ES-I3 (cell line): ENCODE data around the gene MATCAP1.

Experiments
- H3K36me3 ChIP-seq: 2 replicates; pipeline ENCODE4 v1.6.1; 2013; ENCODE audit warnings: mild to moderate bottlenecking, low read length, control low read depth, moderate library complexity; ENCODE audit not compliant: insufficient read depth
- H3K4me1 ChIP-seq: 2 replicates; pipeline ENCODE4 v1.6.1; 2013; ENCODE audit warnings: mild to moderate bottlenecking, control low read depth, low read length; ENCODE audit not compliant: insufficient read depth
- H3K9ac ChIP-seq: 2 replicates; pipeline ENCODE4 v1.6.1; 2013; ENCODE audit warnings: low read depth, mild to moderate bottlenecking, low read length, moderate library complexity
- H3K9me3 ChIP-seq: 2 replicates; pipeline ENCODE4 v1.6.1; 2013; ENCODE audit warnings: mild to moderate bottlenecking, low read length, moderate library complexity; ENCODE audit not compliant: control insufficient read depth, insufficient read depth

MATCAP1 gene

DNA sequence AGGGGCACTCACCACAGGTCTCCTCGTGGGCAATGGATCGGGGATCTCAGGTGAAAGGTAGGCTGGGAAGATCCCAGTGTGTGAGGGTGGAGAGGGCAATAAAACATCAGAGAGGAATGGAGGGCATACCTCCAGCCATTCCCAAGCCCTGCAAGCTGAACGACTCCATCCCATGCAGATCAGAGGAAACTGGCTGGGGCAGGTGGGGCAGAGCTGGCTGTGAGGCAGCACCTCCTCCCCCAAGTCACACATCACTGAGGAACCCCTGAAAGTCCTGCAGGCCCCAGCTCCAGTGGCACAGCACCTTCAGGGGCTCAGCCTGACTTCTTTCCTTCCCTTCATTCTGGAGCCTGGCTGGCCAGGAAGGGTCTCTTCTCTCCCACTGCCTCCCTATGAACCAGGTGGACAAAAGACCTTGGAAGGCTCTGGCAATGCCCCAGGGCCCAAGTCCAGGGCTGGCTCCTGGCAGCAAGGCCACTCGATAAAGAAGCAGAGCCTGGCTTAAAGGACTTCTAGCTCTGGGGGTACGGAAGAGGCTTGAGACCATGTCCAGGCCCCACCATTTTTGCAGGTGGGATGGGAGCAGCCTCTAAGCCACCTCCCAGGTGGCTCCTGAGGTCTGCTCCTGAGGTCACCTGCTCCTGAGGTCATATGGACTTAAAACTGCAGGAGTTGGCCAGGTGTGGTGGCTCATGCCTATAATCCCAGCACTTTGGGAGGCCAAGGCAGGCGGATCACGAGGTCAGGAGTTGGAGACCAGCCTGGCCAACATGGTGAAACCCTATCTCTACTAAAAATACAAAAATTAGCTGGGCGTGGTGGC lies 29.6 kb upstream of the MATCAP1 start:
- Histone ChIP-seq H3K4me1 (no peaks in the 10 kb centered on the region), H3K36me3 (no peaks in the 10 kb centered on the region), H3K9me3 (no peaks in the 10 kb centered on the region), H3K9ac (no peak overlapping the region)

DNA sequence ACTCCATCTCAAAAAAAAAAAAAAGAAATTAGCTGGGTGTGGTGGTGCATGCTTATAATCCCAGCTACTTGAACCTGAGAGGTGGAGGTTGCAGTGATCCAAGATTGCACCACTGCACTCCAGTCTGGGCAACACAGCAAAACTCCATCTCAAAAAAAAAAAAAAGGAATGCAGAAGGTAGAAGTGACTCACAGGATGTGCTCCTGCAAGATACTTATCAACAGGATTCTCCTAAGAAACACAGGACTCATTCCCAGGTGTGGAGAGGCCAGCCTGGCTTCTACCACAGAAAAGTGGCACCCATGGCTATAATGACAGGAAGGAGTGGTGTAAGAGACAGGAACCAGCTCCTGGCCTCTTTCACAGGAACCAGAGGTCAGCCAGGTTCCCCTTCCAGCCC lies 29.0 kb upstream of the MATCAP1 start:
- H3K4me1 ChIP-seq, result no peaks in the 10 kb centered on the region
- H3K9me3 ChIP-seq, result no peaks in the 10 kb centered on the region
- H3K36me3 ChIP-seq, result no peaks in the 10 kb centered on the region
- no peak overlapping the region for H3K9ac ChIP-seq

DNA sequence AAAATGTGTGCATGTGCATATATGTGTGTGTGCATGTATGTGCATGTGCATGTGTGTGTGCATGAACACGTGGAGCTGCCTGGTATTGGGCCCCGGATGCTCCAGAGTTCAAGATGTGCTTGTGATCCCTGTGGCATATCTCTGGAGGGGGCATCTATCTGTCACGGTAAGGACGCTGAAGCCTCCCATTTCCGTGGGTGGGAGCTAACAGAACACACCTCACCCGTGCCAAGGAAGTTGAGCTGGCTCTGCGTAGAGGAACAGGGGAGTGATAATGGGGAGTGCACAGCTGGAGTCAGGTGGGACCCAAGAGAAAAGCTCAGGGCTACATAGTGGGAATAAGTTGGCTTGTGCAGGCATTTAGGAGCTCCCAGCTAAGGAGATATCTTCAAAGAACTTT lies 27.9 kb upstream of the MATCAP1 start:
- no peak overlapping the region for H3K9ac ChIP-seq
- H3K36me3 ChIP-seq, result no peaks in the 10 kb centered on the region
- H3K4me1 ChIP-seq, result peaks cover 10% of the 10 kb centered on the region; the same call in 1 of the 2 replicates
- H3K9me3 ChIP-seq, result no peaks in the 10 kb centered on the region

DNA sequence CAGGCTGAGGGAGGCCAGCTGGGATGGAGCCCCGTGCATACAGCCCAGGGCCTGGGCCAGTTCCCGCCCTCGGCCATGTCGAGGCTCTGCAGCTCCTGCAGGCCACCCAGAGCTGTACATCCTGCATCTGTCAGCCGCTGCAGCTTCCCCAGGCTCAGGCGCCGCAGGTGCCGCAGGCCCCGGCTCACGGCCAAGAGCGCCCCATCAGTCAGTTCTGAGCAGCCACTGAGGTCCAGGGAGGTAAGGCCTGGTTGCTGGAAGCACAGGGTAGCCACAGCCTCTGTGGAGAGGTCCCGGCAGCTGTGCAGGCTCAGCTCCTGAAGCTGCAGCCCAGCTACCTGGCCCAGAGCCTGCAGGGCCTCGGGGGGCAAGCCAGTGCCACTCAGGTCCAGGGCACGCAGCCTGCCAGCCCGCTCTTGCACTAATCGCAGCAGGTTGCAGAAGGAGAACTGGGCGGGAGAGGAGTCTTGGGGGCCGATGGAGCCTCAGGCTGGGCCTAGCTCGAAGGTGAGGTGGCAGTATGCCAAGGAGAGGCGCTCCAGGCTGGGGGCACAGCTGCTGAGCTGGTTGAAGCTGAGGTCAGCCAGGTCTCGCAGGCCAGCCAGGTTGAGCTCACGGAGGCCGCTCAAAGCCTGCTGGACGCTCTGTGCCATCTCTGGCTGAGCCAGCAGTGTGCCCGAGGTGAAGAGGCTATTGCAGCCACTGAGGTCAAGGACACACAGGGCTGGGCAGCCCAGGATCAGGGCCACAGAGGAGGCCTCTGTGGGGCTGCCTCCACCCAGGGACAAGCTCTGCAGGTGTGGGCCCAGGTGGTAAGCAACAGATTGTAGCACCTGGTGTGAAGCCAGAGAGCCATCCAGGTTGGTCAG lies 26.5 kb upstream of the MATCAP1 start:
- Histone ChIP-seq H3K4me1 (peaks cover 14% of the 10 kb centered on the region; the same call in 1 of the 2 replicates), H3K9me3 (no peaks in the 10 kb centered on the region), H3K9ac (no peak overlapping the region)

DNA sequence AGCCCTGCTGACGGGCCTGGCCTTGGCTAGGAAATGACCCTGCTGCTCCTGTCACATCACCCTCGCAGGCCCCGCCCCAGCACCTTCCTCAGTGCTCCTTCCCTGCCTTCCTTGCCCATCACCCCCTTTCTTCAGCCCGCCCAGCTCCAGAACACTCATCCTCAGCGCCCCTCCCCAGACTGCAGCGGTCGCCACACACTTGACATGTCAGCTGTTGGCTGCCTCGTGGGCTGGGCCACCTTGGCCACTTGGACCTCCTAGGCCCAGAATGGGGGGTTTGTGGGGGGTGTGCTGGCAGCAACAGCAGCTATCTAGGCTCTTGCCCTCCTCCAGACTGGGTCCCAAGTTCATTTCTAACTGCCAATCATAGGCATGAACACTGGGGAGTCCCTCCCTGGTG lies 25.8 kb upstream of the MATCAP1 start:
- Histone ChIP-seq H3K9me3 (no peaks in the 10 kb centered on the region), H3K4me1 (peaks cover 14% of the 10 kb centered on the region; the same call in 1 of the 2 replicates), H3K9ac (no peak overlapping the region), H3K36me3 (no peaks in the 10 kb centered on the region)

More for the DNA sequence above, 26.5 kb upstream of the MATCAP1 start:
- no peaks in the 10 kb centered on the region for H3K36me3 ChIP-seq

DNA sequence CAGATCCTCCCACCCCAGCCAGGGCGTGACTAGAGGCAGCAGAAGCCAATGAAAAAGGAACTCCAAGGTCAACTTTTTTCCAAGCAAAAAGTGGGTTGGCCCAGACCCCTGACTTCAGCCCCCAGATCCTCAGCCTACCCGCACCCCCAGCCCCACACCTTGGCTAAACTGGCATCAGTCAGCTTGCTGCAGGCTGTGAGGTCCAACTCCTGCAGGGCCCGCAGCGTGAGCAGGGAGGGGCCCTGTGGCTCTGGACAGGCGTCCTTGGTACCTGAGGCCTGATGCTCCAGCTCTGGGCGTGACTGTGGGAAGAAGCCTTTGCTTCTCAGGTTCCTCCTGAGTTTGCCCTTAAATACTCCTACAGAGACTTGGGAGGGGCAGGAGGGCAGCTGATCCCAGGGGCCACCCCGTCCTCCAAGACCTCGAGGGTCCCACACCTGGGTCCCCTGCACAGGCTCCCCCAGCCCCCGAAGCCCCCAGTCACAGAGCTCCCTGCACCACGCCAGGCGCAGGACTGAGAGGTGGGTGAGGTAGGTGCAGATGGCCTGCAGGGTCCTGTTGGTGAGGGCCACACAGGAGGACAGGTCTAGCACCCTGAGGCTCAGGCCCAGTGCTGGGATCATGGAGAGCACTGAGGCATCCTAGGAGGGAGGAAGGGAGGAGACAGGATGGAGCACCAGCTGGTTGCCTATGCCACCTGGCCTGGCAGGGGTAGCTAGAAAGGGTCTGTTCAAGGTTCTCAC lies 24.6 kb upstream of the MATCAP1 start:
- no peaks in the 10 kb centered on the region for H3K9me3 ChIP-seq
- H3K9ac ChIP-seq, result no peak overlapping the region
- peaks cover 14% of the 10 kb centered on the region; the same call in 1 of the 2 replicates for H3K4me1 ChIP-seq
- H3K36me3 ChIP-seq, result no peaks in the 10 kb centered on the region

DNA sequence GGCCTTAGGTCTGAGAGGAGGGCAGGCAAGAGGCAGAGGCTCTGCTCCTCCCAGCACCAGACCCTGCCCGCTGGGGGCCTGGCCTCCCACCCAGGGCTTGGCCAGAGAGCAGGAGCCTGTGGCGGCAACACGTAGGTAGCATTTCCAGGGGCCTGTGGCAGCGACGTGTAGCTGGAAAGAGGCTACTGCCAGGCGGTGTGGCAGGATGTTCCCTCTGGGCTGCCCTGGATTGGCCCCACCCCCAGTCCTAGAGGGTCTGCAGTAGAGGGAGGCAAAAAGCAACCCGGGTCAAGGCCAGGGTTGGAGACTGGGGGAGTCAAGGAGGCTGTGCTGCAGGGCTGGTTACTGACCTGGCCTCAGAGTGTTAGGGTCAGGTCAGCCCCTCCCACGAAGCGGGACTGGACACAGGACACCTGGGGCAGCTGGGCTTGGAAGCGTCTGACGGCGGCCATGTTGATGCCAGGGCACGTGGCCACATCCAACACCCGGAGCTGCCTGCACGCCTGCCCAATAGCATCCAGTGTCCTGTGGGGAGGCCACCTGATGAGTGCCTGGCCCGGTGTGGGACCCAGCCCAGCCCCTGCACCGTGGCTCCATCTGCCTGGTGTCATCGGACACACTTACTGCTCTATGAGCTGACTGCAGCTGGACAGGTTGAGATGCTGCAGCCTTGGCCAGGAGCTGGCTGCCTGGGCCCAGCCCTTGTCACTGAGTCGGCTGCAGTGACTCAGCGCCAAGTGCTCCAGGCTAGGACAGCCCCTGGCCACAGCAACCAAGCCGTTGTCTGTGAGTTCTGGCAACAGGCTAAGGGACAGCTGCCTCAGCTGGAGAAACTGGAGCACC lies 23.7 kb upstream of the MATCAP1 start:
- H3K9ac ChIP-seq, result no peak overlapping the region

DNA sequence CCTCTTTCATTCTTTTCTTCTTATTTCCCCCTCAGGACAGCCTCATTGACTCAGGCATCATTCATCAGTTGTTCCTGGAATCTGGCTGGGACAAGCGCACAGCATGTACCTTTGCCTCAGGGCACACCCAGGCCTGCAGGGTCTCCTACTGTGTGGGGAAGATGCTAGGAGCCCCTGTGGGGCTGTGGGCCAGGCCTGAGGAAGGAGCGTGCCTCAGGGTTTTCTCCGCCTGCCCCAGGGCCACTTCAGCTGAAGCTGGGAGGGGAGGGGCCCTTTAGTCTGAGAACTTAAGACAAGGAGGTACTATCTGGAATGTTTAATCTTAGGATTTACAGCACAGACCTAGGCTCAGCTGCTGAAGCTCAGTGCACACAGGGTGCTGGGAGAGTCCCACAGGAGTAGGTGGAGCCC lies 23.1 kb upstream of the MATCAP1 start:
- H3K4me1 ChIP-seq, result peaks cover 14% of the 10 kb centered on the region; the same call in 1 of the 2 replicates
- H3K36me3 ChIP-seq, result no peaks in the 10 kb centered on the region
- no peak overlapping the region for H3K9ac ChIP-seq
- H3K9me3 ChIP-seq, result no peaks in the 10 kb centered on the region

More for the DNA sequence above, 23.7 kb upstream of the MATCAP1 start:
- Histone ChIP-seq H3K36me3 (no peaks in the 10 kb centered on the region), H3K4me1 (peaks cover 14% of the 10 kb centered on the region; the same call in 1 of the 2 replicates), H3K9me3 (no peaks in the 10 kb centered on the region)

DNA sequence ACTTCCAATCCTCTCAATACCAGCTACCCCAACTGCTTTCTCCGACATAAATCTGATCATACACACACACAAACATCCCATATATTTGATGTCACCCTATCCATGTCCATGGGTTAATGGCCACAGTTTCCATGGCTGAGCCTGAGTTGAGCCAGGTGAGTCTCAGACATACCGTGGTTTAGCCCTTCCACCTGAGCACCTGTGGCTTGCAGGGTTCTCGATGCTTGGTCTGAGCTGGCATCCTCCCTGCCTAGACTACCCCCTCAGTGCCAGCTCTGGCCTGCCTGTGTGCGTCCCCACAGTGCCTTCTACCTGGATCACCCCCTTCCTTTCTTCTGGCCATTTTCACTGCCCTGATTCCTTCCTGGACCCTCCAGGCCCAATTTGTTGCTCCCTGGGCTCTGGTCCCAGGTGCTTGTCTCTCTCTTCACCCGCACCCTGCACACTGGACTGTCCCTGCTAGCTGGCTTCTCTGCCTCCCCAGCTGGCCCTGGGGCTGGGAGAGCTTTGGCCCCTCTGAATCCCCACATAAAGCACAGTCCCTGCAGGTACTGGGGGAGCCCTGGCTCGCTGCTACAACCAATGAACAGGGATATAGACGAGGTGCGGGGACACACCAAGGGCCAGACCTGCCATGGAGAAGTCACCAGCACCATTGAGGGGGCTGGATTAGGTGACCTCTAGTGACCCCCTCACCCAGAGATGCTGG lies 22.5 kb upstream of the MATCAP1 start:
- Histone ChIP-seq H3K9me3 (no peaks in the 10 kb centered on the region), H3K4me1 (peaks cover 14% of the 10 kb centered on the region; the same call in 1 of the 2 replicates), H3K36me3 (no peaks in the 10 kb centered on the region), H3K9ac (no peak overlapping the region)

DNA sequence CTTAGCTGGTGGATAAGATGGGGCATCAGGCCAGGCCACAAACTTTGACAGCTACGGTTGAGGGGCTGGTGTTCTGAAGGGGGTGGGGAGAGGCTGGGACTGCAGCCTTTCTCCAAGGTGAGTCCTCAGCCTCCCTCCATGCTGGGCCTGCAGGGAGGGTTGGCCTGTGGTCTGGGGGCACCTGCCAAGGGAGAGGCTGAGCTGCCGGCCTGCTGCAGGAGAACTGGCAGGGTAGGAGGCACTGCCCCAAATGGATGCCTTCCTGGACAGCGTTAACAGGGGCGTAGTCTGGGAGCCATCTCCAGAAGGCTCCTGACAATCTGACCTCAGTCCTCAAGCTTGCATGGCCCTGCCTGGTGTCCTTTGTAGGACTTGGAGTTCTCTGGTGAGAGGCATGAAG lies 20.3 kb upstream of the MATCAP1 start:
- Histone ChIP-seq H3K36me3 (no peaks in the 10 kb centered on the region), H3K4me1 (peaks cover 14% of the 10 kb centered on the region; the same call in 1 of the 2 replicates), H3K9me3 (no peaks in the 10 kb centered on the region), H3K9ac (no peak overlapping the region)

DNA sequence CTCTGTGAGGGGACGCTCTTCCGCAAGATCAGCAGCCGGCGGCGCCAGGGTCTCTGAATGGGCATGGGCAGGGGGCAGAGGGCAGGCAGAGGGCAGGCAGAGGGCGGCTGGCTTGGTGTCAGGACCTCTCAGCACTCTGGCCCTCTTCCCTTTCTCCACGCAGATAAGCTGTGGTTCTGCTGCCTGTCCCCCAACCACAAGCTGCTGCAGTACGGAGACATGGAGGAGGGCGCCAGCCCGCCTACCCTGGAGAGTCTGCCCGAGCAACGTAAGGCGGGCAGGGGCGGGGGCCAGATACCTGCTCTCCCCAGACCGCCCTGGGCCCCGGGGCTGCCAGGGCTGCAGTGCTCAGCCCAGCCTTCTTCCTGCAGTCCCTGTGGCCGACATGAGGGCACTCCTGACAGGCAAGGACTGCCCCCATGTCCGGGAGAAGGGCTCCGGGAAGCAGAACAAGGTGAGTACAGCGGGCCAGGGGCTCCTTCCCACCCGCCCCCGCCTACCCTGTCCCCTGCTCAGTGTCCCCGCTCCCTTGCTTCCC lies 19.3 kb upstream of the MATCAP1 start:
- H3K36me3 ChIP-seq, result no peaks in the 10 kb centered on the region
- no peaks in the 10 kb centered on the region for H3K9me3 ChIP-seq
- no peak overlapping the region for H3K9ac ChIP-seq
- H3K4me1 ChIP-seq, result peaks cover 14% of the 10 kb centered on the region; the same call in 1 of the 2 replicates

DNA sequence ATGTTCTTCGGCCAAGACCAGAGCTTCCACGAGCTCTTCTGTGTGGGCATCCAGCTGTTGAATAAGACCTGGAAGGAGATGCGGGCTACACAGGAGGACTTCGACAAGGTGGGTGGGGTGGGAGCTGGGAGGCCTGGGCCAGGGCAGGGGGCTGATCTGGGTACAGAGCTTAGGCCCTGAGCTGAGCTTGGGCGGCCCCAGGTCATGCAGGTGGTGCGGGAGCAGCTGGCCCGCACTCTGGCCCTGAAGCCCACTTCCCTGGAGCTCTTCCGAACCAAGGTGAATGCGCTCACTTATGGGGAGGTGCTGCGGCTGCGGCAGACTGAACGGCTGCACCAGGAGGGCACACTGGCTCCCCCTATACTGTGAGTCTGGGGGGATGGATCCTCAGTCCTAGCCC lies 18.7 kb upstream of the MATCAP1 start:
- peaks cover 12% of the 10 kb centered on the region; the same call in 1 of the 2 replicates for H3K4me1 ChIP-seq
- H3K9me3 ChIP-seq, result no peaks in the 10 kb centered on the region
- H3K36me3 ChIP-seq, result peaks cover 2% of the 10 kb centered on the region
- H3K9ac ChIP-seq, result no peak overlapping the region
